Measurements from ENCODE around the gene GNG2. TPM values are rescaled to one million over a fixed set of nuclear protein-coding genes. Genes with fewer than 3 reads are reported as not detected.

Gene GNG2
- total RNA-seq, 1 donor from 2014 or later, result 56.8 TPM

- Histone ChIP-seq H3K9ac (no peak overlapping the region), H3K4me1 (no peaks in the 10 kb centered on the region), H3F3A (ENCODE audit: low read depth) (no peaks in the 10 kb centered on the region), H4K20me1 (ENCODE audit: low read depth) (no peaks in the 10 kb centered on the region), H2AFZ (replicated peaks) (no peak overlapping the region), H3K27me3 (no peaks in the 10 kb centered on the region), H3K9me3 (ENCODE audit: low read depth) (no peaks in the 10 kb centered on the region), H3K27ac (no peak overlapping the region), H3K79me2 (ENCODE audit: low read depth) (no peaks in the 10 kb centered on the region), H3K36me3 (no peaks in the 10 kb centered on the region), H3K4me2 (no peak overlapping the region), H3K4me3 (no peak overlapping the region)
- Mint-ChIP-seq H3K9me3 (peaks cover 5% of the 10 kb centered on the region), H3K4me1 (peaks cover 14% of the 10 kb centered on the region), H3K27me3 (ENCODE audit: insufficient read depth, low read depth) (no peaks in the 10 kb centered on the region), H3K27ac (no peak overlapping the region), H3K4me3 (no peak overlapping the region), H3K36me3 (peaks cover 12% of the 10 kb centered on the region)
- TF ChIP-seq EZH2phosphoT487 (IDR thresholded peaks at IDR 0.05) (no peak), EZH2 (IDR thresholded peaks at IDR 0.05) (no peak), CTCF (IDR thresholded peaks at IDR 0.05) (no peak)
- no peak for DNase-seq (ENCODE audit: low spot score)
Measured at GRCh38 chr14:51929910-51930682, 69.7 kb downstream of the GNG2 start.

- Histone ChIP-seq H3K9ac (no peak overlapping the region), H3K4me2 (no peak overlapping the region), H3F3A (ENCODE audit: low read depth) (no peaks in the 10 kb centered on the region), H3K36me3 (no peaks in the 10 kb centered on the region), H3K4me1 (no peaks in the 10 kb centered on the region), H3K4me3 (no peak overlapping the region), H4K20me1 (ENCODE audit: low read depth) (no peaks in the 10 kb centered on the region), H3K9me3 (ENCODE audit: low read depth) (no peaks in the 10 kb centered on the region), H3K27me3 (no peaks in the 10 kb centered on the region), H2AFZ (replicated peaks) (no peak overlapping the region), H3K79me2 (ENCODE audit: low read depth) (no peaks in the 10 kb centered on the region), H3K27ac (no peak overlapping the region)
- no peak overlapping the region for H3K4me3 Mint-ChIP-seq
- H3K4me1 Mint-ChIP-seq, result peaks cover 16% of the 10 kb centered on the region
- peaks cover 5% of the 10 kb centered on the region for H3K9me3 Mint-ChIP-seq
- no peaks in the 10 kb centered on the region for H3K27me3 Mint-ChIP-seq (ENCODE audit: insufficient read depth, low read depth)
- peaks cover 12% of the 10 kb centered on the region for H3K36me3 Mint-ChIP-seq
- no peak overlapping the region for H3K27ac Mint-ChIP-seq
- TF ChIP-seq CTCF (IDR thresholded peaks at IDR 0.05) (no peak), EZH2phosphoT487 (IDR thresholded peaks at IDR 0.05) (no peak), EZH2 (IDR thresholded peaks at IDR 0.05) (no peak)
- no peak for DNase-seq (ENCODE audit: low spot score)
Measured at GRCh38 chr14:51931308-51931707, 70.9 kb downstream of the GNG2 start.

GRCh38 chr14:51933191-51933590 is 72.8 kb downstream of the GNG2 start:
- Histone ChIP-seq H3K4me2 (no peak overlapping the region), H3K4me1 (no peaks in the 10 kb centered on the region), H4K20me1 (ENCODE audit: low read depth) (no peaks in the 10 kb centered on the region), H3K4me3 (no peak overlapping the region), H3K9me3 (ENCODE audit: low read depth) (no peaks in the 10 kb centered on the region), H3K79me2 (ENCODE audit: low read depth) (no peaks in the 10 kb centered on the region), H3K9ac (no peak overlapping the region), H2AFZ (replicated peaks) (no peak overlapping the region), H3F3A (ENCODE audit: low read depth) (no peaks in the 10 kb centered on the region), H3K36me3 (no peaks in the 10 kb centered on the region), H3K27ac (no peak overlapping the region), H3K27me3 (no peaks in the 10 kb centered on the region)
- Mint-ChIP-seq H3K4me1 (peaks cover 19% of the 10 kb centered on the region), H3K27me3 (ENCODE audit: insufficient read depth, low read depth) (no peaks in the 10 kb centered on the region), H3K9me3 (peaks cover 5% of the 10 kb centered on the region), H3K36me3 (peaks cover 12% of the 10 kb centered on the region), H3K27ac (no peak overlapping the region), H3K4me3 (no peak overlapping the region)
- TF ChIP-seq CTCF (IDR thresholded peaks at IDR 0.05), result no peak
- DNase-seq (ENCODE audit: low spot score), result no peak

Data from neural progenitor cell (in vitro differentiated cells).